Right lobe of liver (tissue), 6 donors: ENCODE measurements around the gene POLR2F. TPM values are rescaled to one million over a fixed set of nuclear protein-coding genes. Genes with fewer than 3 reads are reported as not detected.

Source experiments
- ATAC-seq, 4 donors: fragments of 200-7000 bp; cut with Tn5 transposase; one replicate each; pipeline ENCODE4 v1.9.1; 2020; ENCODE audit warnings: mild to moderate bottlenecking in 4 of 4, moderate library complexity in 4 of 4
- DNase-seq, 3 donors: peaks; one replicate each; pipeline ENCODE4 v3.0.0-alpha.2; 2020
- H3K27ac ChIP-seq, 3 donors: fragments of 200-600 bp; one replicate each; pipeline ENCODE4 v1.8.0; 2022
- H3K27me3 ChIP-seq, 2 donors: fragments of 200-600 bp; one replicate each; pipeline ENCODE4 v1.8.0; 2022
- H3K36me3 ChIP-seq, 4 donors: fragments of 200-600 bp; sonication (generic) in 1 of 4; one replicate each; pipeline versions ENCODE4 v1.5.1 to v1.8.0; 2017 to 2022; ENCODE audit warnings: control low read depth in 1 of 4
- H3K4me1 ChIP-seq, 4 donors: fragments of 200-600 bp; sonication (generic) in 1 of 4; one replicate each; pipeline versions ENCODE4 v1.5.1 to v1.8.0; 2017 to 2022; ENCODE audit warnings: control low read depth in 1 of 4
- H3K4me3 ChIP-seq, 3 donors: fragments of 200-600 bp; one replicate each; pipeline ENCODE4 v1.8.0; 2022
- H3K9me3 ChIP-seq, 4 donors: fragments of 200-600 bp; sonication (generic) in 1 of 4; one replicate each; pipeline versions ENCODE4 v1.5.1 to v1.8.0; 2017 to 2022; ENCODE audit warnings: control low read depth in 1 of 4
- CTCF ChIP-seq, 4 donors: fragments of 200-600 bp in 3 of 4; fragments of 450-650 bp in 1 of 4; IDR thresholded peaks; one replicate each; pipeline versions ENCODE4 v1.5.1 to v1.8.0; 2016 to 2022; ENCODE audit warnings: antibody characterized with exemption in 4 of 4, mild to moderate bottlenecking in 2 of 4
- POLR2A ChIP-seq: fragments of 450-650 bp; IDR thresholded peaks from one replicate; pipeline ENCODE4 v1.6.1; 2017; ENCODE audit warnings: antibody characterized with exemption, mild to moderate bottlenecking
- WGBS: methylation state at CpG from one replicate; pipeline ENCODE4 v1.1.6; 2018; ENCODE audit warnings: low coverage, low lambda C conversion rate; ENCODE audit not compliant: insufficient coverage; ENCODE audit errors: missing lambda C conversion rate; 5-methylcytosine and 5-hydroxymethylcytosine counted together
- intact Hi-C, 2 donors: fragments of 100-400 bp; cut with DNase I; formaldehyde crosslinking; loops; one replicate each; pipeline versions ENCODE4 v1.11.2 to v1.14.1; 2022
- total RNA-seq, 6 experiments: library from RNA; depleted of rRNA in 2 of 6; stranded (reverse); fragments of >200 nt in 2 of 6; fragmentation: NEBNext Ultra II Directional in 3 of 6; extraction: Animal tissue kit (Norgen Biotek cat#: 25700) in 3 of 6; gene quantifications; one replicate each; pipeline versions ENCODE4 v1.1.0 to v1.2.4, GENCODE V29; 2016 to 2023
- donor health status: DM: no; HTN: yes; CAD: no.
- donor health status: DM: no; HTN: no; CAD: no.
- donor health status: DM: no; HTN: no; CAD: no.
- donor health status: DM: no; HTN: yes; CAD: no.
- donor health status: DM: no; HTN: yes; CAD: no.

POLR2F gene
- total RNA-seq, 6 experiments from 2014 or later: 42.4 to 60.5 (median 56.3) TPM

DNA sequence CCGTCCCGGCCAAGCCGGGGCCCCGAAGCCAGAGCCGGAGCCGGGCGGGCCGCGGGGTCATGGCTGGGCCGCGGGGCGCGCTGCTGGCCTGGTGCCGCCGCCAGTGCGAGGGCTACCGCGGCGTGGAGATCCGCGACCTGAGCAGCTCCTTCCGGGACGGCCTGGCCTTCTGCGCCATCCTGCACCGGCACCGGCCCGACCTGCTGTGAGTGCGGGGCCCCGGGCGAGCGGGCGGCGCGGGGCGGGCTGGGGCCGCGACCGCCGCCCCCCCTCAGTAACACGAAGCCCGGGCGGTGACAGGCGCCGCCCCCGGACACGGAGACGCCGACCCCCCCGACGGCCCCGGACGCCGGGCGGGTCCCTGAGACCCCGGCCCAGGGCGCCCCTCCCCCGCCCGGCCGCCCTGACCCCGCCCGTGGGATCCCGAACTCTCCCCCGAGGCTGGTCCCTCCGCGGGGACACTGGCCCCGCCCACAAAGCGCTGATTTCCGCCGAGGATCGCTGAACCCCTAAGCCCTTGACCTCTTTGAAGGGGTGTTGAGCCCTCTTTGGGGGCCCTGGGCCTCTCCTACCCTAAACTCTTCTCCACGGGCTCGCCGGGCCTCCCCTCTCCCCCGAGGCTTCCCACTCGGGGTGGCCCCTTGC is 47.0 kb upstream of the POLR2F start:
- Histone ChIP-seq H3K9me3 (no peaks in the 10 kb centered on the region), H3K4me3 (peak overlapping the region; percentile 53 to 71 (median 54)), H3K27ac (peak overlapping the region; percentile 31 to 62 (median 60)), H3K36me3 (no peaks in the 10 kb centered on the region), H3K27me3 (no peaks in the 10 kb centered on the region), H3K4me1 (peaks cover 0 to 10% (median 0%) of the 10 kb centered on the region in 4 donors)
- intact Hi-C loops: no loop called here
- ATAC-seq (peak in 1 of 4 donors; percentile 5), DNase-seq (no peak)
- 37% methylated on average over 2 of the region's 75 CpGs for WGBS
- TF ChIP-seq POLR2A (no peak), CTCF (IDR thresholded peaks at IDR 0.05) (no peak)

DNA sequence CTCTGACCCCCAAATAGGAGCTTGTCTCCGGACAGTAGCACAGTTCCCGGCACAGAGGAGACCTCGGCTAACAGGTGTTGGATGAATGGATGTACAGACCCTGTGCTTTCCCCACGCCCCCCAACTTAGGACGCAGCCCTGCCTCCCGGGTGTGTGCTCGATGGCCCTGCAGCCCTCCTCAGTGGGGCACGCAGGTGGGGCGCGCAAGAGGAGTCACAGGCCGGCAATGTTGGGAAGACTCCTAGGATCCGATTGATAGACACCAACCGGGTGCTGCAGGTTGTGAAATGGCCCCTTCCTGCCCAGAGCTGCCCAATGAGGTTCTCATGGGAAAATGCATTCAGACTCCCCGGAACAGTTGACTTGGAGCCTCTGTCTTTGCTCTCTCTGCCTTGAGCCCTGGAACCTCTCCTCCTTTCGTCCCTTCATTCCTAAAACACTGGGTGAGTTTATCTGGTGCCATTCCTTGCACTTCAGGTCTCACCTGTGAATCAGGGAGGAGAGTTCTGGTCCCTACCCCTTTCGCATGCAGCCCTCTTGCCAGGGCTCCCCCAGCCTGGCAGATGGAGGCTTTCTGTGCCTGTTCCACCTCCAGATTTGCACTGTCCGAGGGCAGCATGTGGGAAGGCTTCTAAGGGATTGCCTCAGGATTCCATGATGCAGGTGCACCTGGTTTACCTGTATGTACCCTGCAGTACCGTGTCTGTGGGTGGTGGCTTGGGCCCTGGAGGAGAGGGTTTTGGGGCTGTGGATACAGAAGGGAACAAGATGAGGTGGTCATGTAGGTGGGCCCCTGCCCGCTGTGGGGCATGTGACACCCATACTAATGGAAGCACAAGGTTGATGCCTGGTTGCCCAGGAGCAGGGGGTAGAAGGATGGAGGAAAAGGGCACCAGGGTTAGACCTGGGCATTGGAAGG is 46.2 kb upstream of the POLR2F start:
- Histone ChIP-seq H3K27me3 (no peaks in the 10 kb centered on the region), H3K4me3 (peak overlapping the region; percentile 53 to 71 (median 54)), H3K4me1 (peaks cover 0 to 10% (median 0%) of the 10 kb centered on the region in 4 donors), H3K9me3 (no peaks in the 10 kb centered on the region), H3K36me3 (no peaks in the 10 kb centered on the region), H3K27ac (peak overlapping the region in 2 of 3 donors; percentile 60 to 62)
- TF ChIP-seq CTCF (IDR thresholded peaks at IDR 0.05): no peak
- no peak for TF ChIP-seq POLR2A
- DNase-seq: no peak
- ATAC-seq: no peak
- intact Hi-C loops: no loop called here
- WGBS: 45% methylated on average over 4 of the region's 19 CpGs

- Histone ChIP-seq H3K4me3 (no peak overlapping the region), H3K27ac (no peak overlapping the region), H3K27me3 (no peaks in the 10 kb centered on the region), H3K9me3 (no peaks in the 10 kb centered on the region), H3K4me1 (peaks cover 0 to 3% (median 0%) of the 10 kb centered on the region in 4 donors), H3K36me3 (peaks cover 0 to 3% (median 0%) of the 10 kb centered on the region in 4 donors)
- WGBS: 95% methylated on average over 2 of the region's 7 CpGs
- ATAC-seq: no peak
- intact Hi-C loops: no loop called here
- TF ChIP-seq POLR2A: no peak
- TF ChIP-seq CTCF (IDR thresholded peaks at IDR 0.05): no peak
- DNase-seq: no peak
Observed at GRCh38 chr22:37909766-37910165, 43.7 kb upstream of the POLR2F start.

DNA sequence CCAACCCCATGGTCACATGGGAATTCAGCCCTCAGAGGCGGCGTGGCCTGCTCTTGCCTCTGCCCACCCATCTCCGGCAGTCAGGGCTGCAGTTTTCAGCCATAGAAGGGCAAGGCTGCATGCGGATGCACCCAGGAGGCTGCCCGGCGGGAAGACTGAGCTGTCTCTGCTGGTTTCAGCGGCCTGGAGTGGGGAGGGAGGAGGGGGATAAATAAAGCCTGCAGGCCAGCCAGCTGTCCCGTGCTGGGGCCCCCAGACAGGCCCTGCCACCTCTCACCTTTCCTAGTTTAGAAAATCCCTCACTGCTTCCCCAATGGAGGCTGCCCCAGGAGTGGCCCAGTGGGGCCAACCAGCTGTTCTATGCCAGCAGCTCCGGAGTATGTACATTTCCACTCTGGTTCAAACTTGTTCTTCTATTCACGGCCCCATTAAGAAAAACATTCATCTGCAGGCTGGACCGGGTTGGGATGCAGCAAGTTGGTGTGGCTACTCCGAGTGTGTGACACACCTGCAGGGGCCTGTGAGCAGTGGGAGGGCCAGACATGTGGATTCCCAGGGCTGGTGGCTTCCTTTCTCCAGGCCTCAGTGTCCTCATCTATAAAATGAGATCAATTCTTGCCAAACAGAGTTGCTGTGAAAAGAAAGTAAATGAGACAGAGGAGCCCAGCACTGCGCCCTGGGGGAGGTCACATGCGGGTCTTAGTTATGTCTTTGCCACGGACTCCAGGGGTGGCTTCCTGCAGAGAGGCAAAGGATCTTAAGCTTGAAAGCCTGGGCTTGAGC is 42.4 kb upstream of the POLR2F start:
- no peak for TF ChIP-seq CTCF (IDR thresholded peaks at IDR 0.05)
- TF ChIP-seq POLR2A: no peak

More for the DNA sequence above, 42.4 kb upstream of the POLR2F start:
- no peaks in the 10 kb centered on the region for H3K4me1 ChIP-seq
- WGBS: 93% methylated on average over 3 of the region's 15 CpGs
- no peak for DNase-seq
- H3K9me3 ChIP-seq: no peaks in the 10 kb centered on the region
- H3K27ac ChIP-seq: no peak overlapping the region
- H3K36me3 ChIP-seq: peaks cover 0 to 5% (median 0%) of the 10 kb centered on the region in 4 donors
- no peak overlapping the region for H3K4me3 ChIP-seq
- no peaks in the 10 kb centered on the region for H3K27me3 ChIP-seq
- ATAC-seq: no peak
- intact Hi-C loops: no loop called here
